Activated CD4-positive, alpha-beta T cell treated with anti-CD3 and anti-CD28 coated beads, Interleukin-2, amount 50 U/mL, for 24 hours (primary cell): ENCODE data around the gene AGAP1.
"Not testable (repeated sequence)": the region's sequence is repeated elsewhere in the genome, so short reads cannot be mapped to it uniquely, and the experiment has no call there.

ENCODE experiments used
- DNase-seq, 2 donors: peaks; one replicate each; pipeline ENCODE4 v3.0.0-alpha.2; 2020; ENCODE audit warnings: low read depth in 1 of 2, low spot score in 1 of 2

AGAP1 gene

DNA sequence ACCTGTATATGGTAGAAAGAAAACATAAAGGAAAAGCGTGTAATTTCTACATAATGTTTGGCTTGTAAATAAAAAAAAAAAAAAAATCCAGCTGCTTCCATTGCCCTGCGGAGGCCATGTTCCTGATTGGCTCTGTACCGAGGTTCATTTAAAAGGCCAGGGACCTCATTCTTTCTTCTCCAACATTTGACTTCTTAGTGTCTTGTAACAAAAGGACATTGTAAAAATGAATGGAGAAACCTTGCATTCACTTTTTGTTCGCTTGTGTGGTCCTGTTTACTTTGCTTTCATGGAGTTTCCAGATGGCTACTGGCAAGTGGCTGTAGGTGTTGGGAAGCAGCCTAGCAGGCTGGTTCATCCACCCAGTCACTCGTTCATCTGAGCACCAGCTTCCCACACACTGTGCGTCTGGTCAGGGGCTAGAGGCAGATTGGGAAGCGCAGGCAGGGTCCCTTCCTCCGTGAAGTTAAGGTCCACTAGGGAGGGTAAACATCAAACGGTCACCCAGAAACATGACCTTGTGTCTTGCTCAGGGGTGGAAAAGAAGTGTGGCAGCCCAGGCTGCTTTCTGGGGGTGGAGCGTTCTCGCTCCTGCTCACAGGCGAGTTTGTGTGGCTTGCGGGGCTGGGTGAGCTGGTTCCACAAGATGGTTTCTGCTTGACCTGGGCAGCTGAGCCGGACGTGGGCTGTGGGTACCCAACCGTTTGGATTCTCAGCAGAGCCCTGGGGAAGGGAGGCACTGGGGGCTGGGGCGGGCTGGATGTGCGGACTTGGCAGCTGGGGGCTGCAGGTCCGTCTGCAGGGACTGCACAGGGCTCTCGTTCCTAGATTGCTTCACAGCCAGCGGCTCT, 260.7 kb downstream of the AGAP1 start:
- DNase-seq: no peak

DNA sequence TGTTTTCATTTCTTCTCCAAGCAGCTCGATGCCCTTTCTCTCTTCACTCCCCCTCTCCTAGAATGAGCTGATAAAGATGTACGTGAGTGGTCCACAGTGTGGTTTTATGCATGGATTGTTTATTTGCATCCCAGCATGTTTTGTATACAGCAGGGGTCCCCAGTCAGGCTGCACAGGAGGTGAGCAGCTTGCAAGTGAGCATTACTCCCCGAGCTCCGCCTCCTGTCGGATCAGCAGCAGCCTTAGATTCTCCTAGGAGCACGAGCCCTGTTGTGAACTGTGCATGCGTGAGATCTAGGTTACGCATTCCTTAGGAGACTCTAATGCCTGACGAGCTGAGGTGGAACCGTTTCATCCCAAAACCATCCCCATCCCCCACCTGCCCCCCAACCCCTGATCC, 262.6 kb downstream of the AGAP1 start:
- DNase-seq: no peak

DNA sequence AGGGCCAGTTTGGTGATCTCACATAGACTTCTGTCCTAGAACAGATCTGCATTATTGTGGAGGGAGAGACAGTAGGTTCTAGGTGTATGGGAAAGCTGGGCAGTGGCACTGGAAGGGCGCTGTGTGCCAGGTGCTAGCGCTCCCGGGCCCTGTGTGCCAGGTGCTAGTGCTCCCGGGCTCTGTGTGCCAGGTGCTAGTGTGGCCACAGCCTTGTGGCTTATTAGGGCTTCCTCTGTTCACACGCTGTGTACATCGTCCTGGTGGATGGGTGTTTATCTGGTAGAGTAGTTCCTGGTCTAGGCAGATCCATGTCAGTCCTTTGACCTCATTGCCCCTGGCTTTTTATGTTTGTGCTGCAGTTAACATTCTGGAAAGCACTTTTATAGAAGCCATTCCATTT, 263.4 kb downstream of the AGAP1 start:
- DNase-seq: no peak

DNA sequence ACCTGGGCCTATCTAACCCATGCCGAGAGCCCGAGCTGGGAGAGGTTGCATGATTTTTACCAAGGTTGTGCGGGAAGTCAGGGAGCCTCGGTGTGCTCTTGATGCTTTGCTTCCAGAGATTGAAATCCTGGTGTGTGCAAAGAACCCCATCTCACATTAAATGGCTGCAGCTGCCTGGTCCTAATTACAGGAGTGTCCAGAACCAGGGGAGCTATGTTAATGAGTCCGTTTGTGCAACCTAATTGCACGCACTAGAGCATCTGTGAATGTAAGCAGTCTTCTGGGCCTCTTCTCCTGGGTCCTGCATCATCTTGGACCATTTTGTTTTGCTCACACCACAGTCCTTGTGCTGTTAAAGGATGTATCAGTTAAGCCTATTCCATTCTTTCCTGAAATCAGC, 263.8 kb downstream of the AGAP1 start:
- DNase-seq: no peak

DNA sequence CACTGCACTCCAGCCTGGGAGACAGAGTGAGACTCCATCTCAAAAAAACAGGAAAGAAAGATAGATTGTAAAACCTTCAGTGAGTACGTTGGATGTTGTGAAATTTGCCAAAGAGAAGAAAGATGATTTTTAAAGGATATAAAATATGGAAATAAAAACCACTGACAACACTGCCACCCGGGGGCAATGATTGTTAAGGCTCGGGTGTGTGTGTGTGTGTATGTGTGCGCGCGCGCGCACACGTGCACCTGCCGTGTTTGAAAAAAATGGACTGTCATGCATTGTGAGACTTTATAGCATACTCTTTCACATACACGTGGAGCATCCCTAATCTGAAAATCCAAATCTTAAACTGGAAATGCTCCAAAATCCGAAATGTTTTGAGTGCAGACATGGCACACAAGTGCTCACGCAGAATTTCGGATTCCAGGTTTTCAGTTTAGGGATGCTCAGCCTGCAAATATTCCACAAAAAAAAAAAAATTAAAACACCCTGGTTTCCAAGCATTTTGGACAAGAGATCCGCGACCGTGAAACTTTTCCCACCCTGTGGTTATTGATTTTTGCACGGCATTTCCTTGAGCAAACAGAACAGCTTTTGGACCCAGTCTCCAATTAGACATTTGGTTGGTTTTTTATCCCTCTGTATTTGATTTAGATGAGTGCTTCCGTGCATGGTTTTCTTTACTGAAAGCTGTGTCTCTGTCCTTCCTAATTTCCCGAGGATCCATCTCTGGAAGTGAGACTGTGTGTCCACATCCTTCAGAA, 269.2 kb downstream of the AGAP1 start:
- DNase-seq: no peak

DNA sequence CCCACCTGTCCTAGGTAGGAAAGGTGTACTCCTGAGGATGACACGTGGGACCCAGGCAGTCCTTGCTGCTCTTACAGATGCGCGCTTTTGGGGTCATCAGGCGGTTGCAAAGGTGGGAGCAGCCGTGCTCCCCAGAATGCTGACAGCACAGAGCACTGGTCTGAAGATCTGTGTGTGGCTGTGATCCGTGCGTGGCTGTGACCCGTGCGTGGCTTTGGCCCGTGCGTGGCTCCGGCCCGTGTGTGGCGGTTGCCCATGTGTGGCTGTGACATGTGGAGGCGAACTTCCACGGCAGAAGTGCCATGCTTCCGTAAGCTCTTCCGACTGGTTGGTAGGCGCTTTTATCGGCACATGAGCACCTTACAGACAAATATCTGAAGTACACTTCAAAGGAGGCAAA, 270.0 kb downstream of the AGAP1 start:
- DNase-seq: no peak

DNA sequence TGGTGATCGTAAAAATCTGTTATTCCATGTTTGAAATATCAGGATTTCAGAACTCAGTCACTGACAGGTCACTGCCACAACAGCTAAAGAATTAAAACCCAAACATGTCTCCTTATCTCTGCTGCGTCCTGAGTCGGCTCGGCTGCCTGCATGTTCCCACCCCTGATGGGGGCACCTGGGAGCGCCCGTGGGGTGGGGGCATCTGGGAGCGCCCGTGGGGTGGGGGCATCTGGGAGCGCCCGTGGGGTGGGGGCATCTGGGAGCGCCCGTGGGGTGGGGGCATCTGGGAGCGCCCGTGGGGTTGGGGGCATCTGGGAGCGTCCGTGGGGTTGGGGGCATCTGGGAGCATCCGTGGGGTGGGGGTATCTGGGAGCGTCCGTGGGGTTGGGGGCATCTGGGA, 270.6 kb downstream of the AGAP1 start:
- not testable (repeated sequence) for DNase-seq

DNA sequence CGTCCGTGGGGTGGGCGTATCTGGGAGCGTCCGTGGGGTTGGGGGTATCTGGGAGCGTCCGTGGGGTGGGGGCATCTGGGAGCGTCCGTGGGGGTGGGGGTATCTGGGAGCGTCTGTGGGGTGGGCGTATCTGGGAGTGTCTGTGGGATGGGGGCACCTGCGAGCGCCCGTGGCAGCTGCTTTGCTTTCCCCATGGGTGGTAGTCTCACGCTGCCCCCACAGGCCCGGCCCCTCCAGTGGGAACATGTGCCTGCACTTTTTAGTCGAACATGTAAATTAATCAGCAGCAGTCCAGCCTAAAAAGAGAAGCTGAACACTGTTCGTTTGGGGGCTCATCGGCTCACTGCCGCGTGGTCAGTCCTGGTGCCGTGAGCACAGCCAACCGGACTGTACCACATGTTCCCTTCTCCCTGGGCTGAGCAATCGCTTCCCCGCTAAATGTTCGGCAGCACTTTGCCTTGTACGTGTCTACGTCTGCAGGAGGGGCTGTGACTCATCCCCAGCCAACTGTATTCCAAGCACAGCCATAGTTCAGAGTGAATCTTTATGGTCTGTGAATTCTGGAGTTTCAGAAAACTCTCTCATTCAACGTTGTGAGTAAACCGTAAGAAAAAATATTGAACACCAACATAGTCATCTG, 271.5 kb downstream of the AGAP1 start:
- DNase-seq: no peak

DNA sequence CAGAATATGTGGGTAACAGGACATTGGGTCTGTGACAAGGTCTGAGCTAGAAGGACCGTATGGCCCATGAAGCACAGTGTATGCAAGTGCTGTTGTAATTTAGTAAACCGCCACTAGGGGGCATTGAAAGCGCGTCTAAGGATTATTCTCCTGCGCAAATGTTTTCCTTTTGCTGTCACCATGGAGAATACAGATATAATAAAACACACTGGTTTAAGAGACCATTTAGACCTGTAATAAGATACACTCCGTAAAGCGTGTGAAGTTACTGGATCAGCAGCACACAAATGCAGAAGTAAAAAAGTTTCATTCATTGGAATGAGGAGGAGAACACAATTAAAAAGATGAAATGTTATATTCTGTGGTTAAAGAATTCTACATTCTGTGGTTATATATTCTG, 272.4 kb downstream of the AGAP1 start:
- DNase-seq: peak in 1 of 2 donors; percentile 51

DNA sequence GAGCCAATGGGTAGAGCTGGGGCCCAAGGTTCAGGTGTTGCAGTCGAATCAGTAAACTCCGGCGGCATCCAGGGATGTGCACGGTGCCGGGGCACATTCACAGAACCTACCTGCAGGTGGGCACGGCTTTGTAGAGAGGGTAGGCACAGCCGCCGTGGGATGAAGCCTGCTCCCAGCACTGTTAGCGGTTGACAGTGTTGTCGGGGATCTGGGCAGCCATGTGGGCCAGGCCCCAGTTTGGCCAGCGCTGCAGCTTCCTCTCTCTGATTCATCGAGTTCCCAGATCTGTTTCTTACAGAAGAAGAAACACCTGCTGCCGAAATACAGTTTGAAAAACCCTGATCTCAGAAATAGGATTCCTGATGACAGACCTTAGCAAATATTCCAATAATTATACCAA, 274.8 kb downstream of the AGAP1 start:
- DNase-seq: no peak

DNA sequence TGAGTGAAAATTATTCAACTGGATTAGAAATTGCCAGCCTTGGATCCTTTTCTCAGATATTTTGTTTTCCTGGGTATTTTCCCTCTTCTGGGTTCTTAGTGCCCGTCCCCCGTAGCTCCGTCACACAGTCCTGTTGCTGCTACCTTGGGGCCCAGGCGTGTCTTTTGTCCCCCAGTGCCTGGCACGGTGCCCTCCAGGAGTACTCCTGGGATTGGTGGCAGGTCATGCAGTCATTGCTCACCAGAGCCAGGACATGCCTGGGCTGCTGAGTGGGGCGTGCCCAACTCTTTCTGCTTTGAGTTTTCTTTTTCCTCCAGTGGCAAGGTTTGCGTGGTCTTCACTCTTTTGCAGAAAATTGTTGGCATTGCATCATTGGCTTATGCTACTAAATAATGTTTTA, 275.2 kb downstream of the AGAP1 start:
- no peak for DNase-seq

DNA sequence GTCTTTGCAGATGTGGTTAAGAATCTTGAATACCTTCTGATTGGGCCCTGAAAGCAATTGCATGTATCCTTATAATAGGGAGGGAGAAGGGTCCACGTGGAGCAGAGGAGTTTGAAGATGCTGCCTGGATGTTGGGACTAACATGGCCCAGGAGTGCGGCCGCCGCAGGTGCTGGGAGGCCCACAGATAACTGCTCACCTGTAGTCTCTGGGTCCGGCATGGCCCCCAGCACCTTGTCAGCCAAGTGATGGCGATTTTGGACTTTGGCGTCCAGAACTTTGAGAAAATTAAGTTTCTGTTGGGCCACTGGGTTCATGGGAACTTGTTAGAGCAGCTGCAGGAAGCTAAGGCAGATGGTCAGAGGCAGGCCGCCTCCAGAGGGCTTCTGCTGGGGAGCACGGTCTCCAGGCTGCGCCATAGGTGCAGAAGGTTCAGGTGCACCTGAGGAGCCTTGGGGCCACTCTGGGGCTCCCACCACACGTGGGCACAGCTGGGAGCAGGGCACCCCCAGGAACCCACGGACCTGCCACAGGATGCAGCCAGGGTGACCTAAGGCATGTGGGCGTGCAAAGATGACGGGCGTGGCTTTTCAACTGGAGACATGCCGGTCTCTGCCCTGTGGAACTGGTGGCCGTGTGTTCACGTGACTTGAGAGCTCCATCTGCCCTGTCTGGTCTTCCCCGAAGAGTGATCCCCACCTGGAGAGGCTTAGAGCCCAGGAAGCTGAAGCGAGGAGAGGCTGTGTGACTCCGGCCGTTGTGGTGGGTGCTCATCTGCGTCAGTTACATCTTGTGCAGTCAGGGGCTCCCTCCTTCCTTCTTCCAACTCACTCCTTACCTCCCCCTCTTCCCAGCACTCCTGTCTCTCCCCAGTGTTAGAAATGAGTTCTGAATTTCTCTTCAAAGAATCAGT, 277.3 kb downstream of the AGAP1 start:
- DNase-seq: no peak

DNA sequence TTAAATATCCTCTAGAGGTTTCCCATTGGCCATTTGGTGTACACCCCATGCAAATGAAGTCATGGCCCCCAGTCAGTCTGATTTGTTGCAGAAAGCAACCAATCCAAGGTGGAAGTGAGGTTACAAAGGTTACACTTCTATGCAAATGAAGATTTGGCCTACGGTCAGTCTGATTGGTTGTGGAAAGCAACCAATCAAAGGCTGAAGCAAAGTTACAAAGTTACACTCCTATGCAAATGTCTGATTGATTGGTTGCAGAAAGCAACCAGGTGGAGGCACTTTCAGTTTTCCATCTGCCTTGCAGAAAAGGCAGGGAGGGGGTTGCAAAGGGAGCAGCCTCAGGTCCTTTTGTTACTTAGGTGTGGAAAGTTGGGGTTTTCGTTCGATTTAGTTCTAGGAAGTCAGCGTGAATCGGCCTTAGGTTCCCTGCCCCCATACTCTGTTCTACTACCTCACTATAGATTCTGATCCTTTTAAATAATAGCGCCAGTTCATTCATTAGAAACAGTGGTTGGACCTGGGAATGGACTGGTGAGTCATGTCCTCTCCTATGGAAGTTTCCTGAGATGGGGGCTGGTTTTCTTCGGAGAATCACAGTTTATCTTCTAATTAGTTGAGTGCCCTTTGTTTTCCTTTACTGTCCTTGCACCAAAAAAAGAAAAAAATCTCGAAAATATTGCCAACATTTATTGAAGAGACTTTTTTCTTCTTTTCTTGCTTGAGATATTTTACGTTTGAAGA, 279.5 kb downstream of the AGAP1 start:
- no peak for DNase-seq

DNA sequence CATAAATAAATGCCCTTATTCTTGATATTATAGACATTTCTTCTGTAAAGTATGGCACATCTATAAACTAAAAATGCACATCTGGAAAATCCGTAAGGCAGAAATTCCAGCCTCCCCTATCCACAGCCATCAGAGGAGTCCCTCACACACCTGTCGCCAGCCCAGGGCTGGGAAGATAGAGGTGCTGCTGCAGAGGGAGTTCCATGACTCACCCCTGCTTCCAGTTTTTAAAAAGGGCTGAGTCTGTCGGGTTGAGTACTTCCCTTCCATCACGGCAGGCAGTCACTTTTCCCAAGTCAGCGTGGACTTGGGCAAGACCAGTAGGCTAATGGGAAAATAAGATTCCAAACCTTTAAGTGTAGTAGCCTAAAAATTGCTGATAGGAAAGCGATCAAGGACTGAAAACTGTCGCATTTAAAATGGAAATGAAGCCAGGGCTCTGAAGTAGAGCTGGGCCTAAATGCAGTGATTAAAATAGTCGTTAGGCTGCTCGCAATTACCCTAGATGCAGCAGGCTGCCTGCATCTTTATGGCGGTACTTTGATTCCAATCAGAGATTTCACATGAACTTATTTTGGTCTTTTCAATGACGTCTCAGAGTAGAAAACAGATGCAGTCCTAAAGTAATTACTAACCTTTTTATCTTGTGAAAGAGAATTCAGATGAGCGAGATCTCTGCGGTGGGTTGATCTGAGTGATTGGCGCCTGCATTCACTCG, 280.5 kb downstream of the AGAP1 start:
- DNase-seq: no peak

DNA sequence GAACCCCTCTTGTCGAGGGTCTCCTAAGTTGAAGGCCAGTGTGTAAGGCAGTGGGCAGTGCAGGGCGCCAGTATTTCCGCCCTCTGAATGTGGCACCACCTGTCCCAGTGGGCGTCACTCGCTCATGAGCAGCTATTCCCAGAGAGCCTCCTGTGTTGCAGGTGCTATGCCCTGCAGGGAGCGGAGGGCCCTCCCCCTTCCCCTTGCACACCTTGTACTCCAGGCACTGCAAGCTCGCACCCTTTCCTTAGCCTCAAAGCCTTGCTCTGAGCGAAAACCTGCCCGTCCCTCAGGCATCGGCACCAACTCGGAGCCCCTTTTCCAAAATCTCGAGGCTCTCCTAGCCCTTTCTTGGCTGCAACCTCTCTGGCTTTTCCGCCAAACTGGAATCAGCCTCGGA, 282.7 kb downstream of the AGAP1 start:
- DNase-seq: no peak

DNA sequence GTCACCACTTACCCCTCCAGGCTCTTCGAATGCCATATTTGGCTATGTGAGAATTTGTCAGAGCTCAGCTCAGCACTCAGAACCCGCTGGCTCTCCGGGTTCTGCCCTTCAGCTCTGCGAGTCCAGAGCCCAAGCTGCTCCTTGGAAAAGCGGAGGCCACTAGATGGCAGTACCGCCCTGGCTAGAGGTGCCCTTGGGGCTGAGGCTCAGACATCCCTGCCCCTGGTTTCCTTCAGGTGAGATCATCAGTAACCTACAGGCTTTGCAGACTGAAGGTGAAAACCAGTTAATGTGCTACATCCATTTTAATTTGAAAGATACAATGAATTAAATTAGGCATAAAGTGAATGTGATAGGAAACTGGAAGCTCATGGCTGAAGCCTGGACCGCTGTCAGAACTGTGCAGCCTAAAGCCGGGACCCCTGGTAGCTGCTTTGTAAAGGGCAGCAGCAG, 285.6 kb downstream of the AGAP1 start:
- DNase-seq: peak; percentile 13 to 52

DNA sequence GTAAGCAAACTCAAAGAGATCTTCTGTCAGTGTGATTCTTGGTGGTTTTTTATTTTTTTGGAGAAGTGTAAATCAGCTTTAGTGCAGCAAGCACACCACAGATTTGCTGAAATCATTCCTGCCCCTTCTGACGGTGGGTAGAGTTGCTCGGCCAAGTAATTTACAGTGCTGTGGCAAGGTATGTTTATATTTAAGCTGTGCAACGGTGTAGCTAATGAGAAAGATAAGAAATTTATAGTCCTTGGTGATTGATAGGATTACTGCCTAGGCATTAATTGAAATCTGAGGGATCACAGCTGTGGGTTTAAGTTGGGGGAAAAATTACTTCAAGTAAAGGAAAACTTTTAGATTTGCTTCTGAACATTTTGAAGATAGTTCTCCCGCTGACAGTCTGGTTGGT, 286.6 kb downstream of the AGAP1 start:
- DNase-seq: no peak

DNA sequence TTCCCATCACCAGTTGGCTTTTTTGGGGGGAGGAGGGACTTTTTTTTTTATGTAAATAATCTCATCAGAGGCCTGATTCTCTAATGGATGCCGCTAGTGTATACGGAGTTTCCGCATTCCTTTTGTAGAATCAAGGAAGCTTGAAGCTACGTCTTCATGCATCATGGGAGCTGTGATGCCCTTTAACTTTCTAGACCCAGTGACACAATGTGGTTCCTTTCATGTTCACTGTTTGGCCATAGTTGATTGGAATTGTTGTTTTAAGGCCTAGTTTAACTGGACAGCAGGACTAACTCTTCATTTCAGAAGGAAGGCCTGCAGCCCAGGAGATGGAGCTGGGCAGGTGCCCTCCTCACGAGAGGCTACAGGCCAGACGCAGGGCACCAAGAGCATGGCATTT, 287.9 kb downstream of the AGAP1 start:
- DNase-seq: no peak

DNA sequence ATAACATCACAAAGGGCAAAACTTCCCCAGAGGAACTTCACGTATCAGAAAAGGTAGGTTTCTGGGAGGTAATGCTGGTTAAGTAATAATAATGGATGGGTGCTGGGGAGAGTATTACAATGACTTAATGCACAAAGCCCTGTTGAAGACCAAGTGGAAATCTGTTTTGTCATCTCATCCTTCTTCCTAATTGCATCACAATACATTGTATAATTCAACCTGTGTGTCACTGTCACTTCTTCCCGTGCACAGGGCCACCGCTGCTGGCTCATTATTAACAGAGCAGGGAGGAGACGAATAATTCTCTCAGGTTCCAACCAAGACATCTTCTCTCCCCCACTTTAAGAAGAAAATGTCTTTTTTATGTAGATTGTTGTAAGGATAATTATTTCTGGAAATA, 290.9 kb downstream of the AGAP1 start:
- no peak for DNase-seq

DNA sequence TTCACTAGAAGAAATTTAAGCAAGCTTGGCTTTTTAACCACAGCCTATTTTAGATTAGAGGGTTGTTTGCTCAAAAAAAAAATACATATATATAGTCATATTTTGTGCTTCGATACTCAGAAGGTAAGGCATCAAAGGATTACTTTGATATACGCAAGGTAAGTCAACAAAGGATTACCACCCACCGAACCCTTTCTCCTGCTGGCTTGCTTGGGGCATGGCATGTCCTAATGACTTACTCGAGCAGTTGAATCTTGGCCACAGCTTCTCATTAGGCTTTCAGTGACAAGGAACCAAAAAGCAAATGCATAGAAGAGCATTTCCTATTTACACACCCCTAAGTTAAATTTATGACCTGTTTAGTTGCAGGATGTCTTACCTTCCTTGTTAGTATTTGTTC, 295.7 kb downstream of the AGAP1 start:
- no peak for DNase-seq
